H9 (cell line): ENCODE measurements around the gene TM7SF3. TPM values are rescaled to one million over a fixed set of nuclear protein-coding genes. Genes with fewer than 3 reads are reported as not detected.
A peak's percentile ranks its signal among the peaks of the same experiment; 100 is the strongest.

ENCODE experiments used
- DNase-seq: peaks from one replicate; pipeline ENCODE4 v3.0.0-alpha.2; 2017
- H2AFZ ChIP-seq: one replicate; pipeline ENCODE4 v1.6.1; 2013; ENCODE audit warnings: mild to moderate bottlenecking, low read length, control low read depth, moderate library complexity
- H2AK5ac ChIP-seq: 2 replicates; pipeline ENCODE4 v1.6.1; 2013; ENCODE audit warnings: low read length, control low read depth, mixed read lengths; ENCODE audit not compliant: insufficient read length
- H2BK120ac ChIP-seq: one replicate; pipeline ENCODE4 v1.6.1; 2013; ENCODE audit warnings: low read depth, mild to moderate bottlenecking, low read length, control low read depth, inconsistent platforms; ENCODE audit not compliant: poor library complexity, severe bottlenecking
- H2BK12ac ChIP-seq: 2 replicates; pipeline ENCODE4 v1.6.1; 2013; ENCODE audit warnings: low read length, control low read depth, mixed read lengths, low read depth; ENCODE audit not compliant: insufficient read length
- H2BK15ac ChIP-seq: 2 replicates; pipeline ENCODE4 v1.6.1; 2013; ENCODE audit warnings: low read depth, low read length, control low read depth
- H2BK20ac ChIP-seq: one replicate; pipeline ENCODE4 v1.6.1; 2013; ENCODE audit warnings: low read depth, mild to moderate bottlenecking, low read length, control low read depth, inconsistent platforms; ENCODE audit not compliant: poor library complexity, severe bottlenecking
- H2BK5ac ChIP-seq: 2 replicates; pipeline ENCODE4 v1.6.1; 2013; ENCODE audit warnings: low read length, control low read depth, mixed read lengths; ENCODE audit not compliant: insufficient read length
- H3K14ac ChIP-seq: 2 replicates; pipeline ENCODE4 v1.6.1; 2013; ENCODE audit warnings: low read length, control low read depth; ENCODE audit not compliant: insufficient read depth
- H3K18ac ChIP-seq: 2 replicates; pipeline ENCODE4 v1.6.1; 2013; ENCODE audit warnings: low read depth, mild to moderate bottlenecking, mixed read lengths, low read length, control low read depth; ENCODE audit not compliant: insufficient read length
- H3K23ac ChIP-seq: 2 replicates; pipeline ENCODE4 v1.6.1; 2013; ENCODE audit warnings: low read length, control low read depth, mixed read lengths, low read depth; ENCODE audit not compliant: insufficient read length
- H3K23me2 ChIP-seq: 2 replicates; pipeline ENCODE4 v1.6.1; 2013; ENCODE audit warnings: low read depth, mild to moderate bottlenecking, mixed read lengths, low read length, control low read depth; ENCODE audit not compliant: insufficient read length, poor library complexity, severe bottlenecking
- H3K27ac ChIP-seq: 2 replicates; pipeline ENCODE4 v1.5.1; 2013; ENCODE audit warnings: low read length, control low read depth, mixed read lengths, low read depth; ENCODE audit not compliant: insufficient read length
- H3K27me3 ChIP-seq: 2 replicates; pipeline ENCODE4 v1.6.1; 2013; ENCODE audit warnings: low read length, control low read depth, inconsistent platforms; ENCODE audit not compliant: insufficient read depth
- H3K4ac ChIP-seq: 2 replicates; pipeline ENCODE4 v1.6.1; 2013; ENCODE audit warnings: low read depth, mild to moderate bottlenecking, control low read depth, inconsistent platforms, low read length, moderate library complexity
- H3K4me1 ChIP-seq: 2 replicates; pipeline ENCODE4 v1.6.1; 2013; ENCODE audit warnings: low read length, control low read depth, inconsistent platforms; ENCODE audit not compliant: insufficient read depth
- H3K4me2 ChIP-seq: 2 replicates; pipeline ENCODE4 v1.6.1; 2013; ENCODE audit warnings: low read length, control low read depth, mixed read lengths; ENCODE audit not compliant: insufficient read length, insufficient read depth
- H3K56ac ChIP-seq: 2 replicates; pipeline ENCODE4 v1.6.1; 2013; ENCODE audit warnings: low read depth, mild to moderate bottlenecking, mixed read lengths, low read length, control low read depth; ENCODE audit not compliant: insufficient read length
- H3K79me1 ChIP-seq: 2 replicates; pipeline ENCODE4 v1.6.1; 2013; ENCODE audit warnings: low read depth, mild to moderate bottlenecking, moderate library complexity, low read length, control low read depth, inconsistent platforms; ENCODE audit not compliant: insufficient read depth, poor library complexity, severe bottlenecking
- H3K79me2 ChIP-seq: 2 replicates; pipeline ENCODE4 v1.6.1; 2013; ENCODE audit warnings: low read length, control low read depth, inconsistent platforms; ENCODE audit not compliant: insufficient read depth
- H3K9ac ChIP-seq: 2 replicates; pipeline ENCODE4 v1.6.1; 2013; ENCODE audit warnings: low read length, control low read depth, mixed read lengths; ENCODE audit not compliant: insufficient read length; ENCODE audit errors: extremely low read depth
- H3K9me3 ChIP-seq: one replicate; pipeline ENCODE4 v1.6.1; 2013; ENCODE audit warnings: low read depth, low read length, inconsistent platforms; ENCODE audit not compliant: control insufficient read depth
- H3T11ph ChIP-seq: one replicate; pipeline ENCODE4 v1.6.1; 2013; ENCODE audit warnings: mild to moderate bottlenecking, low read length, control low read depth, inconsistent platforms
- H4K20me1 ChIP-seq: one replicate; pipeline ENCODE4 v1.6.1; 2013; ENCODE audit not compliant: control insufficient read depth, insufficient read length, insufficient read depth
- H4K5ac ChIP-seq: 2 replicates; pipeline ENCODE4 v1.6.1; 2013; ENCODE audit warnings: low read depth, mild to moderate bottlenecking, mixed read lengths, low read length, control low read depth; ENCODE audit not compliant: insufficient read length
- H4K8ac ChIP-seq: replicated peaks from 2 replicates; pipeline ENCODE4 v1.6.1; 2013; ENCODE audit warnings: low read length, control low read depth, mixed read lengths, low read depth; ENCODE audit not compliant: insufficient read length
- H4K91ac ChIP-seq: 2 replicates; pipeline ENCODE4 v1.6.1; 2013; ENCODE audit warnings: low read depth, mild to moderate bottlenecking, moderate library complexity, mixed read lengths, low read length, control low read depth; ENCODE audit not compliant: insufficient read length
- H3K27ac Mint-ChIP-seq, 3 experiments: 2 replicates in 2 of 3; 3 replicates in 1 of 3; pipeline ENCODE4 v1.8.0; 2020 to 2021; ENCODE audit warnings: mixed read lengths in 3 of 3, mild to moderate bottlenecking in 1 of 3, moderate library complexity in 1 of 3
- H3K27me3 Mint-ChIP-seq: 2 replicates; pipeline ENCODE4 v1.8.0; 2021; ENCODE audit warnings: low read depth, mild to moderate bottlenecking, moderate library complexity, mixed read lengths
- H3K36me3 Mint-ChIP-seq, 3 experiments: 2 replicates in 2 of 3; 3 replicates in 1 of 3; pipeline ENCODE4 v1.8.0; 2020 to 2021; ENCODE audit warnings: low read depth in 3 of 3, mixed read lengths in 3 of 3; ENCODE audit not compliant: insufficient read depth in 1 of 3
- H3K4me1 Mint-ChIP-seq, 2 experiments: 2 replicates each; pipeline ENCODE4 v1.8.0; 2020; ENCODE audit warnings: mixed read lengths in 2 of 2
- H3K4me3 Mint-ChIP-seq, 2 experiments: 2 replicates in 1 of 2; 3 replicates in 1 of 2; pipeline ENCODE4 v1.8.0; 2020 to 2021; ENCODE audit warnings: mild to moderate bottlenecking in 2 of 2, mixed read lengths in 2 of 2, moderate library complexity in 1 of 2
- H3K9me3 Mint-ChIP-seq, 2 experiments: 2 replicates in 1 of 2; 3 replicates in 1 of 2; pipeline ENCODE4 v1.8.0; 2020; ENCODE audit warnings: mild to moderate bottlenecking in 2 of 2, mixed read lengths in 2 of 2, moderate library complexity in 1 of 2
- WGBS: extraction: QIAGEN DNeasy Blood & Tissue Kit; methylation state at CpG from one replicate; pipeline ENCODE4 v1.1.7; 2013; ENCODE audit warnings: missing lambda C conversion rate, low lambda C conversion rate, mixed read lengths; ENCODE audit not compliant: insufficient read length; ENCODE audit errors: extremely low coverage; 5-methylcytosine and 5-hydroxymethylcytosine counted together
- total RNA-seq: library from RNA; stranded (reverse); gene quantifications from 2 replicates; pipeline ENCODE4 v1.2.1, GENCODE V29; 2021
- TF ChIP-seq, protein P1 (sequence below): fragments of 200-600 bp; sonication (generic); conservative IDR thresholded peaks from 3 replicates; pipeline ENCODE4 v1.8.0; 2021; ENCODE audit warnings: antibody characterized with exemption, mild to moderate bottlenecking

The TM7SF3 gene
- total RNA-seq, 1 experiment from 2014 or later = 74.9 TPM

DNA sequence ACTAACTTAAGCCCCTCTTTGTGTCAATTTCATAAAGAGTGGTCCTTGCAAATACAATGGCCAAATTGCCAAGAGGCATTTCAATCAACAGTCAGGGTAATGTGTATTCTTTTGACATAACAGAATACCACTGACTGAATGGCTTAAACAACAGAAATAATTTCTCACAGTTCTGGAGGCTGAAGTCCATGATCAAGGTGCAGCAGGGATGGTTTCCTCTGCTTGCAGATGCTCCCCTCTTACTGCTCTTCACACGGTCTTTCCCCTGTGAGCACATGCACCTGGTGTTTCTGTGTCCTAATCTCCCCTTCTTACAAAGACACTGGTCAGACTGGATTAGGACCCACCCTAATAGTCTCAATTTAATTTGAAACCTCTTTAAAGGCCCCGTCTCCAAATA, 44.0 kb downstream of the TM7SF3 start:
- Histone ChIP-seq H3K9me3 (no peaks in the 10 kb centered on the region), H2BK15ac (no peak overlapping the region), H2AK5ac (no peak overlapping the region), H3K27me3 (no peaks in the 10 kb centered on the region), H3K79me1 (no peaks in the 10 kb centered on the region), H3K14ac (no peak overlapping the region), H4K5ac (no peak overlapping the region), H2BK20ac (no peak overlapping the region), H3K4me1 (no peaks in the 10 kb centered on the region), H3K79me2 (no peaks in the 10 kb centered on the region), H3K23me2 (no peaks in the 10 kb centered on the region), H2BK120ac (no peak overlapping the region), H2BK12ac (no peak overlapping the region), H4K91ac (no peak overlapping the region), H2AFZ (no peak overlapping the region), H2BK5ac (no peak overlapping the region), H3K27ac (no peak overlapping the region), H3K4me2 (no peak overlapping the region), H3K23ac (no peak overlapping the region), H3T11ph (no peak overlapping the region), H3K18ac (no peak overlapping the region), H4K8ac (no peak overlapping the region), H3K56ac (no peak overlapping the region), H3K4ac (no peak overlapping the region), H3K9ac (no peak overlapping the region), H4K20me1 (no peaks in the 10 kb centered on the region)
- Mint-ChIP-seq H3K4me3 (no peak overlapping the region), H3K27ac (peak overlapping the region in 2 of 3 experiments; percentile 55 to 56; a peak in 1 of 7 replicates), H3K36me3 (peaks cover 2 to 38% (median 21%) of the 10 kb centered on the region in 3 experiments; a peak in 5 of 7 replicates), H3K27me3 (no peaks in the 10 kb centered on the region), H3K9me3 (no peaks in the 10 kb centered on the region), H3K4me1 (no peaks in the 10 kb centered on the region)
- no CpG with 5 or more reads among the region's 2 CpGs for WGBS
- TF ChIP-seq, protein P1, sequence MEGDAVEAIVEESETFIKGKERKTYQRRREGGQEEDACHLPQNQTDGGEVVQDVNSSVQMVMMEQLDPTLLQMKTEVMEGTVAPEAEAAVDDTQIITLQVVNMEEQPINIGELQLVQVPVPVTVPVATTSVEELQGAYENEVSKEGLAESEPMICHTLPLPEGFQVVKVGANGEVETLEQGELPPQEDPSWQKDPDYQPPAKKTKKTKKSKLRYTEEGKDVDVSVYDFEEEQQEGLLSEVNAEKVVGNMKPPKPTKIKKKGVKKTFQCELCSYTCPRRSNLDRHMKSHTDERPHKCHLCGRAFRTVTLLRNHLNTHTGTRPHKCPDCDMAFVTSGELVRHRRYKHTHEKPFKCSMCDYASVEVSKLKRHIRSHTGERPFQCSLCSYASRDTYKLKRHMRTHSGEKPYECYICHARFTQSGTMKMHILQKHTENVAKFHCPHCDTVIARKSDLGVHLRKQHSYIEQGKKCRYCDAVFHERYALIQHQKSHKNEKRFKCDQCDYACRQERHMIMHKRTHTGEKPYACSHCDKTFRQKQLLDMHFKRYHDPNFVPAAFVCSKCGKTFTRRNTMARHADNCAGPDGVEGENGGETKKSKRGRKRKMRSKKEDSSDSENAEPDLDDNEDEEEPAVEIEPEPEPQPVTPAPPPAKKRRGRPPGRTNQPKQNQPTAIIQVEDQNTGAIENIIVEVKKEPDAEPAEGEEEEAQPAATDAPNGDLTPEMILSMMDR = no peak
- DNase-seq = no peak
